GM23248 (cell line): Measurements from ENCODE around the gene SLC2A13. TPM values are rescaled to one million over a fixed set of nuclear protein-coding genes. Genes with fewer than 3 reads are reported as not detected.
"Not testable (repeated sequence)": the region's sequence is repeated elsewhere in the genome, so short reads cannot be mapped to it uniquely, and the experiment has no call there.

Source experiments
- DNase-seq: peaks from one replicate; pipeline ENCODE4 v3.0.0-alpha.2; 2015
- H2AFZ ChIP-seq: fragments of 200-600 bp; sonication (generic); 2 replicates; pipeline ENCODE4 v1.6.1; 2016; ENCODE audit warnings: antibody characterized with exemption
- H3F3A ChIP-seq: fragments of 200-600 bp; sonication (generic); 2 replicates; pipeline ENCODE4 v1.6.1; 2016; ENCODE audit warnings: mild to moderate bottlenecking, antibody characterized with exemption, mixed run types; ENCODE audit not compliant: insufficient read depth
- H3K27ac ChIP-seq: fragments of 200-600 bp; sonication (generic); 2 replicates; pipeline ENCODE4 v1.5.1; 2016; ENCODE audit warnings: mild to moderate bottlenecking
- H3K27me3 ChIP-seq: fragments of 200-600 bp; sonication (generic); replicated peaks from 2 replicates; pipeline ENCODE4 v1.6.1; 2016; ENCODE audit warnings: mild to moderate bottlenecking; ENCODE audit not compliant: insufficient read depth
- H3K36me3 ChIP-seq: fragments of 200-600 bp; sonication (generic); 2 replicates; pipeline ENCODE4 v1.6.1; 2016; ENCODE audit warnings: low read depth, mild to moderate bottlenecking
- H3K4me1 ChIP-seq: fragments of 200-600 bp; sonication (generic); 2 replicates; pipeline ENCODE4 v1.6.1; 2016; ENCODE audit warnings: mild to moderate bottlenecking; ENCODE audit not compliant: insufficient read depth
- H3K4me2 ChIP-seq: fragments of 200-600 bp; sonication (generic); one replicate; pipeline ENCODE4 v1.6.1; 2016; ENCODE audit warnings: mild to moderate bottlenecking; ENCODE audit not compliant: unreplicated experiment
- H3K4me3 ChIP-seq: fragments of 200-600 bp; sonication (generic); 2 replicates; pipeline ENCODE4 v1.5.1; 2016; ENCODE audit warnings: mild to moderate bottlenecking
- H3K79me2 ChIP-seq: fragments of 200-600 bp; sonication (generic); 2 replicates; pipeline ENCODE4 v1.6.1; 2016; ENCODE audit warnings: mild to moderate bottlenecking; ENCODE audit not compliant: insufficient read depth
- H3K9ac ChIP-seq: fragments of 200-600 bp; sonication (generic); 2 replicates; pipeline ENCODE4 v1.6.1; 2016; ENCODE audit warnings: mild to moderate bottlenecking
- H3K9me2 ChIP-seq: fragments of 200-600 bp; sonication (generic); 2 replicates; pipeline ENCODE4 v1.6.1; 2016; ENCODE audit warnings: mixed run types, mild to moderate bottlenecking, moderate library complexity; ENCODE audit not compliant: insufficient read depth
- H3K9me3 ChIP-seq: fragments of 200-600 bp; sonication (generic); one replicate; pipeline ENCODE4 v1.6.1; 2017; ENCODE audit warnings: low read depth
- H4K20me1 ChIP-seq: fragments of 200-600 bp; sonication (generic); 2 replicates; pipeline ENCODE4 v1.6.0; 2016; ENCODE audit not compliant: insufficient read depth
- EZH2 ChIP-seq: fragments of 200-600 bp; sonication (generic); IDR thresholded peaks from 2 replicates; pipeline ENCODE4 v1.6.1; 2018; ENCODE audit warnings: antibody characterized with exemption, mild to moderate bottlenecking; ENCODE audit not compliant: insufficient read depth, poor library complexity, severe bottlenecking
- EZH2phosphoT487 ChIP-seq: fragments of 200-600 bp; sonication (generic); IDR thresholded peaks from 2 replicates; pipeline ENCODE4 v1.6.1; 2018; ENCODE audit warnings: antibody characterized with exemption, moderate library complexity, mild to moderate bottlenecking, low read depth; ENCODE audit not compliant: insufficient read depth
- WGBS, 2 experiments: methylation state at CpG; one replicate each; pipeline ENCODE4 v1.1.6; 2015 to 2017; ENCODE audit warnings: low lambda C conversion rate in 2 of 2, low coverage in 1 of 2; ENCODE audit errors: missing lambda C conversion rate in 2 of 2; 5-methylcytosine and 5-hydroxymethylcytosine counted together
- in situ Hi-C: fragments of 300-500 bp; cut with MboI; formaldehyde crosslinking; loops from 2 replicates; pipeline ENCODE4 v1.15.0; 2020
- polyA plus RNA-seq: library from polyadenylated mRNA; unstranded; fragments of >200 nt; fragmentation: Nextera tagmentation; extraction: Ambion mirVana; gene quantifications from 2 replicates; pipeline ENCODE4 v1.2.1, GENCODE V29; 2016
- total RNA-seq: library from RNA; depleted of rRNA; stranded (reverse); fragments of >200 nt; shearing (Covaris generic); gene quantifications from 2 replicates; pipeline ENCODE4 v1.2.3, GENCODE V29; 2014

SLC2A13 gene
- total and polyA plus RNA-seq, 2 experiments from 2014 or later: 3.3 to 9.2 TPM

DNA sequence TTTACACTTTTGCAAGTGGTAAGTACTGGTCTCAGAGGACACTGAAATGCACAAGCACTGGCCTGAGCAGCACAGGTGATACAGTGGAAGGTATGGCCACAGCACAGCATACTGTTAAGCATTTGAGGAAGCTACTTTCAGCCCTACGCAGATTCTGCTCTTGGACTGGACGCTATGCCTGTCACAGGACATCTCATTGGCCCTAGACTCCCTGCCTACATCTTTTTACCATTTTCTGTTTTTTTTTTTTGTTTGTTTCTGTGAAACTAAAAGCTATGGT is 342.1 kb downstream of the SLC2A13 start:
- H3K27me3 ChIP-seq: no peaks in the 10 kb centered on the region
- in situ Hi-C loops: loop anchor here (10.0 kb wide), 2 partner anchors 191 to 351 kb away; no protein-coding TSS in a partner anchor
- H3K79me2 ChIP-seq: no peaks in the 10 kb centered on the region
- H4K20me1 ChIP-seq: no peaks in the 10 kb centered on the region
- 98 to 100% methylated on average over 2 of the region's 2 CpGs for WGBS, 2 experiments
- no peak overlapping the region for H3K4me2 ChIP-seq
- H2AFZ ChIP-seq: no peak overlapping the region
- no peaks in the 10 kb centered on the region for H3K4me1 ChIP-seq
- H3K4me3 ChIP-seq: no peak overlapping the region
- TF ChIP-seq EZH2phosphoT487 (no peak), EZH2 (no peak)
- 0 out of 2 replicates have a peak, but pooled peaks cover 3% of the 10 kb centered on the region for H3F3A ChIP-seq
- H3K9ac ChIP-seq: no peak overlapping the region
- H3K9me2 ChIP-seq: no peaks in the 10 kb centered on the region
- no peaks in the 10 kb centered on the region for H3K36me3 ChIP-seq
- H3K9me3 ChIP-seq: no peaks in the 10 kb centered on the region
- no peak overlapping the region for H3K27ac ChIP-seq
- no peak for DNase-seq

DNA sequence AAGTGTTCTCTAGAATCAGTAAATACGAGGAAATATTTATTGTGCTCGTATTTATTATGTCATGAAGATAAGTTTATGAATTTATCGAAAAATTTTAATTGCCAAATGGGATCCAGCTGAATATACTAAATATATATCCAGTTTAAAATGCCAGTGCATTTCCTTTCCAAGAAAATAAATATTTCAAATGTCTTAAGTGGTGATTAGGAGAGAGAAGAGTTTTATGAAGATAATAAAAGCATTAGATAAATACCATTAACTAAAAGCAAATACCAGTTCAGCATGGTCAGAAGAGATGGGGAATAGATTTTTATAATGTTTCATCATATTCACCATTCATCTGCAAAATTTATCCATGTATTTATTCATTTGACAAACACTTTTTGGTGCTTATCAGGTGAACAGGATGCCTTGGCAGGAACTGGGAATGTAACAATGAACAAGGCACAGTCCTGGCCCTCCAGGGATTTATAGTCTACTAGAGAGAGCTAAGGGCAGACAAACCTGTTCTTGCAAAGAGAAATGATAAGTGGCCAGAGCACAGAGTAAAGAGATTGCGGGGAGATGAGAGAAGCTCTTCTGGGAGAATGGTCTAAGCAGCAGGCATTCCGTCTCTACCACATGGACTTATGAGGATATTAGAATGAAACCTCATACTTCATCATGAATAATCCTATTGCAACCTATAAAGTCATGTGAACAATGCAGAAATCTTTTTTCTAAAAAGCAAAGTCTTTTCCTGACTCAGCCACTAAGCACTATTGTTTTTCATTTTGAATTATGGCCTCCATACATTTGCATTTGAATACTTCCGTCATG is 342.6 kb downstream of the SLC2A13 start:
- Histone ChIP-seq H3K27ac (no peak overlapping the region), H3F3A (0 out of 2 replicates have a peak, but pooled peaks cover 3% of the 10 kb centered on the region), H3K79me2 (no peaks in the 10 kb centered on the region), H3K4me3 (no peak overlapping the region), H3K36me3 (no peaks in the 10 kb centered on the region), H2AFZ (no peak overlapping the region), H3K9me3 (no peaks in the 10 kb centered on the region), H3K4me1 (no peaks in the 10 kb centered on the region), H3K9ac (no peak overlapping the region), H4K20me1 (no peaks in the 10 kb centered on the region), H3K4me2 (no peak overlapping the region), H3K27me3 (no peaks in the 10 kb centered on the region), H3K9me2 (no peaks in the 10 kb centered on the region)
- no peak for TF ChIP-seq EZH2
- no peak for TF ChIP-seq EZH2phosphoT487
- 90 to 97% methylated on average over 6 of the region's 6 CpGs for WGBS, 2 experiments
- in situ Hi-C loops: loop anchor here (10.0 kb wide), 2 partner anchors 192 to 352 kb away; no protein-coding TSS in a partner anchor
- DNase-seq: no peak

DNA sequence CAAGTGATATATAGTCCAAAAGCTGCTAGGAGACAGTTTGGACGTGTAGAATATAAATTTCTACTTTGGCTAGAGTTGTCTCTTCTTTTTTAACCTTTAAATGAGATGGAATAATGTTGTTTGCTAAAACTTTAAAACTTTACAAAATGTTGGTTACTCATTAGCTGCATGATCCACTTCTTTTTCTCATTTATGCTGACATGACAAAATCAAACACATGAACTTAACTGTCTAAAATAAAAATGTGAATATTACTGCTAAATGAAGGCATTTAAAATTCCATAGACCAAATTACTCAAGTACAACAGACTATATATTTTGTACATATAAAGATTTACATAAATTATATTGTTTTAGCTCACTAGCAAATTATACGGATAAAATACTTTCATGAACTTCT is 350.4 kb downstream of the SLC2A13 start:
- in situ Hi-C loops: no loop called here
- Histone ChIP-seq H3K9ac (no peak overlapping the region), H3K9me2 (no peaks in the 10 kb centered on the region), H3K9me3 (no peaks in the 10 kb centered on the region), H3K27ac (no peak overlapping the region), H3K4me2 (no peak overlapping the region), H3K4me3 (no peak overlapping the region), H4K20me1 (no peaks in the 10 kb centered on the region), H3K79me2 (no peaks in the 10 kb centered on the region), H3F3A (no peaks in the 10 kb centered on the region), H3K36me3 (no peaks in the 10 kb centered on the region), H2AFZ (no peak overlapping the region), H3K27me3 (no peaks in the 10 kb centered on the region), H3K4me1 (no peaks in the 10 kb centered on the region)
- no peak for TF ChIP-seq EZH2phosphoT487
- TF ChIP-seq EZH2: no peak
- DNase-seq: no peak
- 82 to 86% methylated on average over 2 of the region's 2 CpGs for WGBS, 2 experiments

- Histone ChIP-seq H4K20me1 (no peaks in the 10 kb centered on the region), H3K9ac (no peak overlapping the region), H2AFZ (no peak overlapping the region), H3K79me2 (no peaks in the 10 kb centered on the region), H3F3A (no peaks in the 10 kb centered on the region), H3K9me2 (no peaks in the 10 kb centered on the region), H3K4me1 (no peaks in the 10 kb centered on the region), H3K4me3 (no peak overlapping the region), H3K36me3 (no peaks in the 10 kb centered on the region), H3K27me3 (no peaks in the 10 kb centered on the region), H3K4me2 (no peak overlapping the region), H3K27ac (no peak overlapping the region), H3K9me3 (no peaks in the 10 kb centered on the region)
- in situ Hi-C loops: no loop called here
- TF ChIP-seq EZH2: no peak
- TF ChIP-seq EZH2phosphoT487: no peak
- DNase-seq: no peak
- WGBS, 2 experiments: 78 to 80% methylated on average over 6 of the region's 6 CpGs
These were observed 353.3 kb downstream of the SLC2A13 start for GRCh38 chr12:39752482-39753137.

DNA sequence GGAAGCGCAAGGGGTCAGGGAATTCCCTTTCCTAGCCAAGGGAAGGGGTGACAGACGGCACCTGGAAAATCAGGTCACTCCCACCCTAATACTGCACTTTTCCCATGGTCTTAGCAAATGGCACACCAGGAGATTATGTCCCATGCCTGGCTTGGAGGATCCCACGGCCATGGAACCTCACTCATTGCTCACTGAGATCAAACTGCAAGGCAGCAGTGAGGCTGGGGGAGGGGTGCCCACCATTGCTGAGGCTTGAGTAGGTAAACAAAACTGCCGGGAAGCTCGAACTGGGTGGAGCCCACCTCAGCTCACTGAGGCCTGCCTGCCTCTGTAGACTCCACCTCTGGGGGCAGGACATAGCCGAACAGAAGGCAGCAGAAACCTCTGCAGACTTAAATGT is 359.7 kb downstream of the SLC2A13 start:
- H3K4me1 ChIP-seq, H3K9ac ChIP-seq, H3K27ac ChIP-seq, H3K79me2 ChIP-seq, H2AFZ ChIP-seq, H3F3A ChIP-seq, H3K4me2 ChIP-seq, H3K27me3 ChIP-seq, H4K20me1 ChIP-seq, H3K36me3 ChIP-seq, H3K4me3 ChIP-seq, DNase-seq, H3K9me2 ChIP-seq, H3K9me3 ChIP-seq, in situ Hi-C loops: not testable (repeated sequence)
- 81 to 86% methylated on average over 6 of the region's 6 CpGs for WGBS, 2 experiments
